WERI-Rb-1 (cell line): Measurements from ENCODE around the gene CCDC78.

Experiments used
- DNase-seq: peaks from one replicate; pipeline ENCODE4 v3.0.0-alpha.2; 2020
- H3K27ac ChIP-seq: fragments of 250-450 bp; sonication (Bioruptor Pico); 2 replicates; pipeline ENCODE4 v1.5.1; 2020; ENCODE audit warnings: mild to moderate bottlenecking, moderate library complexity
- H3K27me3 ChIP-seq: fragments of 250-450 bp; sonication (Bioruptor Pico); 2 replicates; pipeline ENCODE4 v1.5.1; 2021; ENCODE audit warnings: mild to moderate bottlenecking, low read depth, moderate library complexity; ENCODE audit not compliant: insufficient read depth, severe bottlenecking
- H3K36me3 ChIP-seq: fragments of 250-450 bp; sonication (Bioruptor Pico); 2 replicates; pipeline ENCODE4 v1.5.1; 2020; ENCODE audit warnings: mild to moderate bottlenecking, moderate library complexity
- H3K4me3 ChIP-seq: 2 replicates; pipeline ENCODE4 v1.5.1; 2011; ENCODE audit warnings: low read depth, mild to moderate bottlenecking, control low read depth, low read length
- H3K9me3 ChIP-seq: fragments of 250-450 bp; sonication (Bioruptor Pico); 2 replicates; pipeline ENCODE4 v1.5.1; 2021; ENCODE audit warnings: mild to moderate bottlenecking, moderate library complexity; ENCODE audit not compliant: severe bottlenecking
- CTCF ChIP-seq: IDR thresholded peaks from 2 replicates; pipeline ENCODE4 v1.5.1; 2011; ENCODE audit warnings: low read depth, mild to moderate bottlenecking, control low read depth, inconsistent platforms, low read length

The CCDC78 gene

GRCh38 chr16:723695-724094 is 2.5 kb downstream of the CCDC78 start:
- no peak for TF ChIP-seq CTCF
- no peak for DNase-seq
- H3K36me3 ChIP-seq, result peaks cover 6% of the 10 kb centered on the region
- no peaks in the 10 kb centered on the region for H3K9me3 ChIP-seq
- H3K27me3 ChIP-seq, result no peaks in the 10 kb centered on the region
- no peak overlapping the region for H3K4me3 ChIP-seq
- H3K27ac ChIP-seq, result no peak overlapping the region

- no peaks in the 10 kb centered on the region for H3K9me3 ChIP-seq
- TF ChIP-seq CTCF, result no peak
- DNase-seq, result no peak
- peaks cover 6% of the 10 kb centered on the region for H3K36me3 ChIP-seq
- H3K27me3 ChIP-seq, result no peaks in the 10 kb centered on the region
- no peak overlapping the region for H3K27ac ChIP-seq
- H3K4me3 ChIP-seq, result no peak overlapping the region
Measured at GRCh38 chr16:722835-723633, 3.2 kb downstream of the CCDC78 start.

- H3K4me3 ChIP-seq, result peak overlapping the region; percentile 29
- TF ChIP-seq CTCF, result no peak
- no peak for DNase-seq
- peaks cover 6% of the 10 kb centered on the region for H3K36me3 ChIP-seq
- H3K27ac ChIP-seq, result peak overlapping the region; percentile 99
- no peaks in the 10 kb centered on the region for H3K9me3 ChIP-seq
- no peaks in the 10 kb centered on the region for H3K27me3 ChIP-seq
Measured at GRCh38 chr16:721765-722540, 4.3 kb downstream of the CCDC78 start.

GRCh38 chr16:720990-721764 is 5.1 kb downstream of the CCDC78 start, which contains the start of gene ANTKMT:
ANTKMT (plus strand) TSS chr16:721146; CDS start chr16:721275, 129 bp downstream.
- Histone ChIP-seq H3K36me3 (peaks cover 6% of the 10 kb centered on the region), H3K27ac (peak within 1 kb of the TSS; percentile 99)
- TF ChIP-seq CTCF, result no peak

GRCh38 chr16:720447-720989 is 5.7 kb downstream of the CCDC78 start:
- H3K27ac ChIP-seq, result peak overlapping the region; percentile 99
- H3K4me3 ChIP-seq, result peak overlapping the region; percentile 73
- DNase-seq, result peak; percentile 92
- H3K36me3 ChIP-seq, result peaks cover 6% of the 10 kb centered on the region
- H3K9me3 ChIP-seq, result no peaks in the 10 kb centered on the region
- no peaks in the 10 kb centered on the region for H3K27me3 ChIP-seq
- TF ChIP-seq CTCF, result peak; percentile 43

More at GRCh38 chr16:720990-721764, 5.1 kb downstream of the CCDC78 start, which contains the start of gene ANTKMT:
- H3K4me3 ChIP-seq, result peak within 1 kb of the TSS; percentile 73
- H3K27me3 ChIP-seq, result no peaks in the 10 kb centered on the region
- peak; percentile 92 for DNase-seq
- H3K9me3 ChIP-seq, result no peaks in the 10 kb centered on the region
